AG04450 (cell line): ENCODE results near the gene NRDC. TPM values are rescaled to one million over a fixed set of nuclear protein-coding genes. Genes with fewer than 3 reads are reported as not detected.

Source experiments
- CTCF ChIA-PET: fragments of 300-600, 350-600 bp; formaldehyde crosslinking; extraction: SDS; loops from one replicate; lab custom pipeline; 2022; ENCODE audit warnings: antibody characterized with exemption, inconsistent platforms; lab: Charles Lee
- POLR2A ChIA-PET: fragments of 350-600 bp; formaldehyde crosslinking; extraction: SDS; loops from one replicate; lab custom pipeline; 2021; ENCODE audit warnings: antibody characterized with exemption, inconsistent platforms; lab: Yijun Ruan, JAX
- DNase-seq: peaks from one replicate; pipeline ENCODE4 v3.0.0-alpha.2; 2011; ENCODE audit warnings: low read depth, low spot score
- H3K27ac ChIP-seq: one replicate; pipeline ENCODE4 v1.5.1; 2012; ENCODE audit warnings: low read depth, low read length, control low read depth
- H3K27me3 ChIP-seq: one replicate; pipeline ENCODE4 v1.6.0; 2012; ENCODE audit warnings: low read length; ENCODE audit not compliant: control insufficient read depth, insufficient read depth
- H3K4me3 ChIP-seq: 2 replicates; pipeline ENCODE4 v1.5.1; 2011; ENCODE audit warnings: mild to moderate bottlenecking, low read depth, low read length, control low read depth
- H3K9me3 ChIP-seq: 2 replicates; pipeline ENCODE4 v1.5.1; 2012; ENCODE audit warnings: low read length; ENCODE audit not compliant: control insufficient read depth, insufficient read depth
- polyA plus RNA-seq: library from polyadenylated mRNA; depleted of rRNA; stranded (reverse); fragments of >200 nt; gene quantifications from 2 replicates; pipeline ENCODE4 v1.2.3, GENCODE V29; 2011
- TF ChIP-seq, protein P1 (sequence below): IDR thresholded peaks from 2 replicates; pipeline ENCODE4 v1.5.1; 2011; ENCODE audit warnings: low read depth, low read length, control low read depth, inconsistent platforms

Gene NRDC
- polyA plus RNA-seq, 1 experiment = 172 TPM

DNA sequence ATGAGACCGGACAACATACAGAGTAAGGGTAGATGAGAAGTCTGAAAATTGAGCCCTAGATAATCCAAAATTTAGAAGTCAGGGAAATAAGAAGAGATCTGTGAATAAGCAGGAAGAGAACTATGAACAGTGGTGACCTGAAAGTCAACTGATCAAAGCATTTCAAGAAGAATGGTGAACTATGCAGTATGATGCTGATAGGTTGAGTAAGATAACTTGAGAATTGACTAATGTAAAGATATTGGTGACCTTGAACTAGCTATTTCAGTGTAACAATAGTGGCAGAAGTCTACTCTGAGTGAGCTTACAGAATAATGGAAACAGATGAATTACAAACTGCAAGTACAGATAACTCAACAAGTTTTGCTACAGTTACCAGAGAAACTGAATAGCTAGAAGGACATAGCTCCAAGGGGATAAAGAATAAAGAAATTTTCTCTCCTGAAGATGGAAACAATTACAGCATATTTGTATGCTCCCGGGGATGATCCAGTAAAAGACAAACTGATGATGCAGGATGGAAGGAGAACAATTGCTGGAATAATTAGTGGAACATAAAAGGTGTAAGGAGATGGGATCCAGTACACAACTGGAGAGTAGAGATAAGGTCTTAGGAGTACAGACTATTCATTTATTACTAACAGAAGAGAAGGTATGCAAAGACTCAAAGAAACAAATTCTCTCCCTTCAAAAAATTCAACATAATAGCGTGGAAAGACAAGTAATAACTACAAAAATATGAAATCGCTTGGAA lies 10.9 kb downstream of the NRDC start:
- ChIA-PET CTCF (no interaction called here), POLR2A (no interaction called here)
- no peak for DNase-seq
- H3K27ac ChIP-seq = no peak overlapping the region
- no peaks in the 10 kb centered on the region for H3K9me3 ChIP-seq
- TF ChIP-seq, protein P1, sequence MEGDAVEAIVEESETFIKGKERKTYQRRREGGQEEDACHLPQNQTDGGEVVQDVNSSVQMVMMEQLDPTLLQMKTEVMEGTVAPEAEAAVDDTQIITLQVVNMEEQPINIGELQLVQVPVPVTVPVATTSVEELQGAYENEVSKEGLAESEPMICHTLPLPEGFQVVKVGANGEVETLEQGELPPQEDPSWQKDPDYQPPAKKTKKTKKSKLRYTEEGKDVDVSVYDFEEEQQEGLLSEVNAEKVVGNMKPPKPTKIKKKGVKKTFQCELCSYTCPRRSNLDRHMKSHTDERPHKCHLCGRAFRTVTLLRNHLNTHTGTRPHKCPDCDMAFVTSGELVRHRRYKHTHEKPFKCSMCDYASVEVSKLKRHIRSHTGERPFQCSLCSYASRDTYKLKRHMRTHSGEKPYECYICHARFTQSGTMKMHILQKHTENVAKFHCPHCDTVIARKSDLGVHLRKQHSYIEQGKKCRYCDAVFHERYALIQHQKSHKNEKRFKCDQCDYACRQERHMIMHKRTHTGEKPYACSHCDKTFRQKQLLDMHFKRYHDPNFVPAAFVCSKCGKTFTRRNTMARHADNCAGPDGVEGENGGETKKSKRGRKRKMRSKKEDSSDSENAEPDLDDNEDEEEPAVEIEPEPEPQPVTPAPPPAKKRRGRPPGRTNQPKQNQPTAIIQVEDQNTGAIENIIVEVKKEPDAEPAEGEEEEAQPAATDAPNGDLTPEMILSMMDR = no peak
- no peak overlapping the region for H3K4me3 ChIP-seq
- no peaks in the 10 kb centered on the region for H3K27me3 ChIP-seq

DNA sequence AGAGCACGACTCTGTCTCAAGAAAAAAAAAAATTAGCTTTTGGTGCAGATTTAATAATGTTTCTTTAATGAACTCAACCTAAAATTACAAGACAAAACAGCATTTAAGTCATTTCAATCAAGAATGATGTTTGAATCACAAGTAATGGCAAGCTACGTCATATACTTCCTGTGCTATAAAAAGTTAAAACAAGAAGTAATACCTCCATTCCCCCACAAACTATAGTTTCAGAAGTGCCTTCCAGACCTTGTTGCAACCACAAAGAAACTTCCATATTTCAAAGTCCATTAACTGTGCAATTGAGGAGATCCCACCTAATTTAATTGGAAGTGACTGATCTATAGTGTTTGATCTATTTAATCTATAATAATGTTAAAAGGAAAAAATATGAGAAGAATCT lies 15.1 kb downstream of the NRDC start:
- Histone ChIP-seq H3K27me3 (no peaks in the 10 kb centered on the region), H3K4me3 (no peak overlapping the region), H3K9me3 (no peaks in the 10 kb centered on the region), H3K27ac (no peak overlapping the region)
- DNase-seq = no peak
- ChIA-PET POLR2A (no interaction called here), CTCF (interaction anchor here (1.6 kb wide), 1 partner anchor 16 kb away, joined by 3 read pairs; no protein-coding TSS in a partner anchor)
- TF ChIP-seq, protein P1 = no peak

DNA sequence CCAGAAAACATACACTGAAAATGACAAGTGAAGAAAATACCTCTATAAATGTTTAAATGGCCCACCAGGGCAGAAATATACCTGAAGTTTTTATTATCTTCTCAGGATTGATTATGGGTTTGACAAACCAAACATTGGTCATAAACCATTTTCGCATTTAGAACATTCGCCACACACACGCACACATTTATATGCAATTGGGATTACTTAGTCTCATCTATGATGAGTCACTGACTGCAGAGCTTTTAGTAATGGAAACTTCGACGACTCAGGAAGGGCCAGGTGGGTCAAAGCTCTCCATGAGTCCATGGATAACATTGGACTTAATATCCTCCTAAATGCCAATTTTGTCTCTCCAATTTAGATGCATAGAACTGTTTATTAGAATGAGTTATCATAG lies 16.9 kb downstream of the NRDC start:
- Histone ChIP-seq H3K27me3 (no peaks in the 10 kb centered on the region), H3K4me3 (no peak overlapping the region), H3K9me3 (no peaks in the 10 kb centered on the region), H3K27ac (no peak overlapping the region)
- ChIA-PET CTCF (no interaction called here), POLR2A (no interaction called here)
- DNase-seq = no peak
- TF ChIP-seq, protein P1 = no peak

DNA sequence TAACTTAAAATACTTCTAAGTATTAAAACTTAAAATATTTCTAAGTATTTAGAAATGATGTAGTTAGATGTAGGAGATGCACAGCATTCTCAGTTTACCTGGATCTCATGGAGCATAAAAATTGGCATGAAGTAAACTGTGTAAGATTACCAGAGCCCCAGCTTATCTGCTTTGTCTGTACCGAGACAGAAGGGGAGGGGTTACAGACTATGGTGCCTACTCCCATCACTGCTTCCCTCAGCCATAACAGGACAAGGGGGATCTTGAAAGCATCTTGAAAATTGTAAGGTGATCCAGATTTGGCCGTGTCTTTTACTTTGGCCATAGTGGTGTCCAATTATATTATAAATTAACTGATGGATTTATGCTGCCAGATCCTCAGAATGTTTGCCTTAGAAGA lies 18.8 kb downstream of the NRDC start:
- POLR2A ChIA-PET = no interaction called here
- TF ChIP-seq, protein P1 = no peak

DNA sequence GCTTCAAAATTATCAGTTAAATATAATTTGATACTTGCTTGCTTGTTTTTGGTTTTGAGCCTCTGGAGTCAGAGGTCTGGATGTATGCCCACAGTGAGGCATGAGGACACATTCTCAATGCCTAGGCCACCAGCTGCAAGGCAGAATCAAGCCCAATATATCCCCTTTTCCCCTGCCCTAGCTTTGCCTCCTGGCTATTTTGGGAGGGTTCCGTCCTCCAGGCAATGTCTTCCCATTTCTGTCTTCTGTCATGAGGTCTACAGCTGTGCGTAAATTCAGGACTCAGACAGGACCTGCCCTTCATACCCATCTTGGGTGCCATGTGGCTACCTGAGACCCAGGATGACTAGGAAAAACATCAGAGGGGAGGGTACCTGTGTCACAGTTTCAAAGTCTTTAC lies 19.2 kb downstream of the NRDC start:
- ChIA-PET CTCF (no interaction called here), POLR2A (no interaction called here)

More for the DNA sequence above, 18.8 kb downstream of the NRDC start:
- Histone ChIP-seq H3K27me3 (no peaks in the 10 kb centered on the region), H3K27ac (no peak overlapping the region), H3K4me3 (no peak overlapping the region), H3K9me3 (no peaks in the 10 kb centered on the region)
- CTCF ChIA-PET = interaction anchor here (1.3 kb wide), 1 partner anchor 67 kb away, joined by 3 read pairs; no protein-coding TSS in a partner anchor
- DNase-seq = no peak

More for the DNA sequence above, 19.2 kb downstream of the NRDC start:
- DNase-seq = no peak
- TF ChIP-seq, protein P1 = no peak
- no peaks in the 10 kb centered on the region for H3K27me3 ChIP-seq
- no peak overlapping the region for H3K4me3 ChIP-seq
- H3K9me3 ChIP-seq = no peaks in the 10 kb centered on the region
- H3K27ac ChIP-seq = no peak overlapping the region
